Tibial nerve (tissue), 4 donors: ENCODE measurements around the gene RETREG1.

Experiments
- CTCF ChIP-seq, 5 experiments: fragments of 200-600 bp in 3 of 5; fragments of 450-650 bp in 2 of 5; sonication (generic) in 3 of 5; IDR thresholded peaks; one replicate each; pipeline ENCODE4 v1.5.1; 2016 to 2019; ENCODE audit warnings: antibody characterized with exemption in 5 of 5, mild to moderate bottlenecking in 3 of 5, moderate library complexity in 2 of 5
- EP300 ChIP-seq, 2 donors: sonication (generic); formaldehyde crosslinking; IDR thresholded peaks; one replicate each; pipeline ENCODE4 v1.6.1; 2017; ENCODE audit warnings: antibody characterized with exemption in 2 of 2, mild to moderate bottlenecking in 1 of 2
- POLR2A ChIP-seq, 2 donors: fragments of 450-650 bp; IDR thresholded peaks; one replicate each; pipeline ENCODE4 v1.6.1; 2017; ENCODE audit warnings: antibody characterized with exemption in 2 of 2, mild to moderate bottlenecking in 2 of 2, moderate library complexity in 2 of 2

- no peak for TF ChIP-seq CTCF (IDR thresholded peaks at IDR 0.05)
- TF ChIP-seq POLR2A (IDR thresholded peaks at IDR 0.05), result no peak
- no peak for TF ChIP-seq EP300 (IDR thresholded peaks at IDR 0.05)
These were observed 53.1 kb downstream of the RETREG1 start for GRCh38 chr5:16563686-16564085.
